ENCODE measurements around the gene MAP4K4. TPM values are rescaled to one million over a fixed set of nuclear protein-coding genes. Genes with fewer than 3 reads are reported as not detected.
A peak's percentile ranks its signal among the peaks of the same experiment; 100 is the strongest.

The MAP4K4 gene
- total RNA-seq, 1 donor from 2014 or later: 76.9 TPM

DNA sequence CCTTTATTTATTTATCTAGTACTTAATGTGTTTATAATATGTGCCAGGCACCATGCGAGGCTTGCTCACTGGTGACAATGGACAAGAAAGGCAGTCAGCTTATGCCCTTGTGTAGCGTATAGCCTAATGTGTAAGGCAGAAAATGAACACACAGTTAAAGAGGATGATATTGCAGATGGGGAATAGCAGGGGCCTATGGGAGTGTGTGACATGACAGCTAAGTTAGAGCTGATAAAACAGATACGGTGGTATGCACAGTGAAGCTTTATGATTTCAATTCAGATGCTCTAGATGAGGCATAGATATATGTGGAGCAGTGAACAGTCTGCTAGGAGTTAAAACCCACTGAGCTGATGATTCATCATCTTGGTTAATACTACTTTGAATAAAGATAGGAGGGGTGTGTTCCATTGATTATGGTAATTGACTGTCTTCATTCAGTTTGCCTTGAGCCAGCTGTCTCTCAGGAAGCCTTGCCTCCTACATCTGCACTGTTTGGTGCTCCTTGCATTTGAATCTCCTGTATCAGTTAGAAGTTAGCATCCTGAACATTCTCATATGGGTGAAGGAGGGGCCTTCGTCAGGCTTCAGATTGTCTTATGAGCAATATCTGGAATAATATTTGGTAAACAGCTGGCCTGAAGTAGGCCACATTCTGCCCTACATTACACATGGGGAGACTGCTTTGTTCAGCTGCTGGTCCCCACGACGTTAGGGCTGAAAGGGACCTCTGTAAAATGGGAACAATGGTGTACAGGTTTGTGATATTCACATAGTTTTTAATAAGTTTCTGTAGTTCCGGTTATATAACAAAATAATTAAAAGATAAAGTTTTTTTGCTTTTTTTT is 13.2 kb downstream of the MAP4K4 start:
- intact Hi-C loops (cut with DNase I): no loop called here
- DNase-seq: no peak
- ATAC-seq (ENCODE audit: poor library complexity): peak; percentile 25

DNA sequence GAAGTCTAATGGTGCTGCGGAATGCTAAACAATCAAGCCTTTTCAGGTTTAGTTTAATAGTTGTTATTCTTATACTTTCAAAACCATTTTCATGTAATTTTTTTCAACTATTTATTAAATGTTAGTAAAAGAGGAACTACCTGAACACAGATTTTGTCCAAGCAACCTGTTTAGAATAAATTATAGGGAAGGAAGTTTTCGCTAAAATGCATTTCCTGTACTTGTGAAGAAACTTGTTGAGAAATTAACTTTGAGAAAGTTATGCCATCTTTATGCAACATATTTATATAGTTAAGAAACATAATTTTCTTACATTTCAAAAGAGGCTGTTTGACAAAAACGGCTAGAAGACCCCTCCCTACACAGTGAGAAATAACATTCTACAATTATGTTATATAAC is 16.6 kb downstream of the MAP4K4 start:
- intact Hi-C loops (cut with DNase I): no loop called here
- ATAC-seq (ENCODE audit: poor library complexity) (no peak), DNase-seq (no peak)

DNA sequence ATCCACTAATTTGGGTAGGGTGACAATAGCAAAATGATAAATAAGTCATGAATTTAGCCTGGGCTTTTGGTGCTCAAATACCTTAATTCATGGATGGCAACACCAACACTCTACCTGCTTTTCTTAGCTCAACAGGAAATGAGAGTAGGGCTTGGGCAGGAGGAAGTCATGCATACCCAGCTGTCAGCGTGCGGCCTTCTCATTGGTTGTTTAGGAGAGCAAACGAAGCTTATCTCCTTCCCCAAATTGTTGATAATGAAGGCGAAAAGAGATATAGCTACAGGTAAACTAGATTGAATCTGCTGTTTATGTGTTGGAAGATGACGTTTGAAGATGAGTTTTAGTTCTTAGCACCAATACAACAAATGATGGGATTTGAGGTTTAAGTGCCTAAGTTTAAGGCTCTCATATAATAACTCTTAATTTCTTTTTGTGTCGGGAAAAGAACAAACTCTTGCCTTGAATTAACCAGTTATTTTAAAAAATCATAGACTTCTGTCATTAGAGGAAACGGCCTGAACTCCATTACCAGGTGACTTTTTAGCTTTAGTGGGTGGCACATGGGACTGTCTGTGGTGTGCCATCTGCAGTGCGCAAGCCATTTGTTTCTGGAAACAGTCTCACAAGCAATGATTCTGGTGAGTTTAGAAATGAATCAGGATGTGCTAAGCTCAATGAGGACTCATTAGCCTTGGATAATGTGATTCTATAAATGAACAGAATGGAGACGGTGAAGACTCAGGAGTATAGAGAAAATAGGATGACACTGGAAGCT is 19.8 kb downstream of the MAP4K4 start:
- DNase-seq: no peak
- ATAC-seq (ENCODE audit: poor library complexity): no peak
- intact Hi-C loops (cut with DNase I): no loop called here

DNA sequence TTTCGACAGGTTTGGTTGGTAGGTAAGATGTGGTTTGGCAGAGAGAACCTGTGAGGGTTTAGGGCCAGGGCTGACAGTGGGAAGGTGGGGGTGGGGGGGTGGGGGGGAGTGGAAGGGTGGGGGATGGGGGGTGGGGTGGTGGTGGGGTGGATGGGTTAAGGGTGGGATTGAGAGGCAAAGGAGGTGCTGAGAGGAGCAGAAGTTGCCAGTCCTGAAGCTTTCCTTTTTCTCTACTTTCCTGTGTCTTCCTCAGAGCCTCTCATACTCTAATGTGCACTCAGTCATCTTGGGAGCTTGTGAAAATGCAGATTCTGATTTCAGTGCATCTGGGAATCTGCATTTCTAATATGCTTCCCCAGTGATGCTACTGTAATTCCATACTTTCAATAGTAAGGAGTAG is 21.0 kb downstream of the MAP4K4 start:
- intact Hi-C loops (cut with DNase I): no loop called here
- ATAC-seq (ENCODE audit: poor library complexity) (no peak), DNase-seq (no peak)

DNA sequence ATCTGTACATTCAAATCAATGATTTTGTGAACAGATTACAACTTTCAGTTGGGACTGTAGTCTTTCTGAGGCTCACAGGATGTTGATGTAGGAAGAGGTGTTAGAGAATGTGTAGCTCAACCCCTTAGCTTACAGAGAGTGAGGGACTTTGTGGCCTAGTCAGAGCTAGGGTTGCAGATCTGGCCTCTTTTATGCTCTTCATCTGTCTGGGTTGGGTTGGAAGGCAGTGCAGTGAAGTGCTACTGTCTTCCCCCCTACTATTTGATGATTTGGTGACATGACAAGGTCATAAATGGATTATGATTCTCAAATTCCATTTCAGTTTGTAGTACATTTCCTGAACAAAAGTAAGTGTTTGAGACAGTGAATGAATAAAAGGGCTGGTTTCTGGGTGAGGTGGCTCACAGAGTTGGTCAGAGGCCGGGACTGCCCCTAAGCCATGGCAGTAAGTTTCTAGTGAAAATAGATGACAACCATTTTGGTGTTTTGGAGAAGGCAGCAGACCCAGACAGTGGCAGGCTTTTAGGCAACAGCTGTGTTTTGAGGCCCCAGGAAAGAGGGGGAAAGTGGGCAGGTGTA is 21.6 kb downstream of the MAP4K4 start:
- intact Hi-C loops (cut with DNase I): no loop called here
- no peak for DNase-seq
- ATAC-seq (ENCODE audit: poor library complexity): no peak

GRCh38 chr2:101720732-101721131 is 23.2 kb downstream of the MAP4K4 start:
- ATAC-seq (ENCODE audit: poor library complexity): no peak
- no peak for DNase-seq
- intact Hi-C loops (cut with DNase I): no loop called here

DNA sequence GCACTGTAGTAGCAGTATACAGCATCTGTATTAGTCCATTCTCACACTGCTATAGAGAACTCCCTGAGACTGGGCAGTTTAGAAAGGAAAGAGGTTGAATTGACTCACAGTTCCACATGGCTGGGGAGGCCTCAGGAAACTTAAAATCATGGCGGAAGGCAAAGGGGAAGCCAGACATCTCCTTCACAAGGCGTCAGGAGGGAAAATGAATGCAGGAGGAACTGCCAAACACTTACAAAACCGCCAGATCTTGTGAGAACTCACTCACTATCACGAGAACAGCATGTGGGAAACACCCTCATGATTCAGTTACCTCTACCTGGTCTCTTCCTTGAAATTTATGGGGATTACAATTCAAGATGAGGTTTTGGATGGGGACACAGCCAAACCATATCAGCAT is 25.4 kb downstream of the MAP4K4 start:
- intact Hi-C loops (cut with DNase I): no loop called here
- ATAC-seq (ENCODE audit: poor library complexity) (no peak), DNase-seq (no peak)

- DNase-seq: no peak
- intact Hi-C loops (cut with DNase I): no loop called here
- ATAC-seq (ENCODE audit: poor library complexity): no peak
Observed at GRCh38 chr2:101723371-101724124, 26.0 kb downstream of the MAP4K4 start.

- DNase-seq (no peak), ATAC-seq (ENCODE audit: poor library complexity) (no peak)
- intact Hi-C loops (cut with DNase I): no loop called here
Observed at GRCh38 chr2:101724125-101724474, 26.6 kb downstream of the MAP4K4 start.

DNA sequence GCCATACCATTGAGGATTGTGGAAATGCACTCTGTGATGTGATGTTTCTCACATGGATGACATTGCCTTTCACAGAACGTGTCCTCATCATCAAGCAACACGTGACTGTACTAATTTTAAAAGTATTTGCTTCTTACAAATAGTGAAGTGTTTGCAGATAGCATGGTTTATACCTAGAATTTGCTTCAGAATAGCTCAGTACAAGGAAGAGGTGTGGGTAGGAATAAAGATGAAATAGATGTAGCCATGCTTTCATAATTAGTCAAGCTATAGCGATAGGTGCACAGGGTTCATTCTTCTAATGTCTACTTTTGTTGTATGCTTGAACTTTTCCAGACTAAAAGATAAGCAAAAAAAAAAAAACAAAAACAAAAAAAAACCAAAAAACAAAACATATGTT is 27.5 kb downstream of the MAP4K4 start:
- no peak for DNase-seq
- no peak for ATAC-seq (ENCODE audit: poor library complexity)
- intact Hi-C loops (cut with DNase I): no loop called here

DNA sequence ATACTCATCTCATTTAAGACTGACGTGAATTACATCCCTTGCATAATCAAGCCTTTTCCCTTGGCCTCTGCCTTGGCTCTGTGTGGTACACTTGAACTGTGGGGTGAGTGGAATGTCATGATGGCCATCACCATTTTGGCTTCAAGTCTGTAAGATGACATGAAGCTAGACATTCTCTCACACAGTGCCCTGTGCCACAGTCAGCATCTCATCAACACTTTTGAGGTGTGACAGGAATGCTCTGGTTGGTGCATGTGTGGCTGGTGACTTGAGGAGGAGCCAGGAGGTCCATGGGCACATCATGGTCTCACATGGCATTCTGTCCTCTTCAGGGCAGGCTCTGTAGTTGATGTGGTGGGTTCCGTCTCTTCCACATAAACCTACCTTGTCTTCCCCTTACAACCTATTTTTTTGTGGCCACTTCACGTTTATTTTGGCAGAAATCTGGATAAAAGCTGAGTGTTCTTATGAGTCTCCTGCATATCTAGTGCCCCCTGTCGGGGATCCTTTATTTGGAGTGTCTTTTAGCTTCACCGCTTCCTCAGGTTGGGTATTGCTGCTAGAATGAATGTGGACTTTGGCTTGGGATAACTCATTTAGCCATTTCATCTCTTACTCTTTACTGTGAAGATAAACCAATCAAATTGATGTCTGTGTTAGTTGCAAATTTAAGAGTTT is 28.1 kb downstream of the MAP4K4 start:
- intact Hi-C loops (cut with DNase I): no loop called here
- no peak for DNase-seq
- peak; percentile 79 for ATAC-seq (ENCODE audit: poor library complexity)

GRCh38 chr2:101728865-101729264 is 31.4 kb downstream of the MAP4K4 start:
- DNase-seq (no peak), ATAC-seq (ENCODE audit: poor library complexity) (no peak)
- intact Hi-C loops (cut with DNase I): no loop called here

DNA sequence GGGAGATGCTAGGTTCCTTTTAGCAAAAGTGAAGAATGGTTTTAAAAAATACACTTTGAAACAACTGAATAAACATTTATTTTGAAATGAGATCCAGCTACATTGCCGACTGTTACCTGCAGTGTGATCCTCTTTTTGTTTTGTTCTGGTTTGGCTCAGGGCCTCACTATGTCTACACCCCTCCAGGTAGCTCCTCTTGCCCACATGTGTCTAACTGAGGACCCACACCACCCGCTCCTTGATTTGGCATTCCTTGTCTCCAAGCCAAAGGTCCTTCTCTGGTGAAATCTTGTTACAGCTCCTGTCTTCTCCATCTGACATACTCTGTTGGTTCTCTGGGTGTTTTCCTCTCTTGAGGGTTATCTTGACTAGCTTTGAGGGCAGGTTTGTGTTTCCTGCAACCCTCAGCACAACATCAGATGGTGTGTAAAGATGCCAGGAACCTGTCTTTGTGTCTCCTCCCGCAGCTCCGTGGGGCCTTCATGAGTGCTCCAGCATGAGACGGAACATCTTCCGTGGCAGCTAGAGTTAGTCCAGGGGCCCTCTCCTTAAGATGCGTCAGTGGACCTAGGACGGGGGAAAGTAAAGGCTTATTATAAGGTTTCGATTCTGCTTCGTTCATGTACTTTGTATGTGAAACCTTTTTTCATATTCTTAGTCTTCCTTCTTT is 32.1 kb downstream of the MAP4K4 start:
- no peak for ATAC-seq (ENCODE audit: poor library complexity)
- DNase-seq: no peak
- intact Hi-C loops (cut with DNase I): no loop called here

DNA sequence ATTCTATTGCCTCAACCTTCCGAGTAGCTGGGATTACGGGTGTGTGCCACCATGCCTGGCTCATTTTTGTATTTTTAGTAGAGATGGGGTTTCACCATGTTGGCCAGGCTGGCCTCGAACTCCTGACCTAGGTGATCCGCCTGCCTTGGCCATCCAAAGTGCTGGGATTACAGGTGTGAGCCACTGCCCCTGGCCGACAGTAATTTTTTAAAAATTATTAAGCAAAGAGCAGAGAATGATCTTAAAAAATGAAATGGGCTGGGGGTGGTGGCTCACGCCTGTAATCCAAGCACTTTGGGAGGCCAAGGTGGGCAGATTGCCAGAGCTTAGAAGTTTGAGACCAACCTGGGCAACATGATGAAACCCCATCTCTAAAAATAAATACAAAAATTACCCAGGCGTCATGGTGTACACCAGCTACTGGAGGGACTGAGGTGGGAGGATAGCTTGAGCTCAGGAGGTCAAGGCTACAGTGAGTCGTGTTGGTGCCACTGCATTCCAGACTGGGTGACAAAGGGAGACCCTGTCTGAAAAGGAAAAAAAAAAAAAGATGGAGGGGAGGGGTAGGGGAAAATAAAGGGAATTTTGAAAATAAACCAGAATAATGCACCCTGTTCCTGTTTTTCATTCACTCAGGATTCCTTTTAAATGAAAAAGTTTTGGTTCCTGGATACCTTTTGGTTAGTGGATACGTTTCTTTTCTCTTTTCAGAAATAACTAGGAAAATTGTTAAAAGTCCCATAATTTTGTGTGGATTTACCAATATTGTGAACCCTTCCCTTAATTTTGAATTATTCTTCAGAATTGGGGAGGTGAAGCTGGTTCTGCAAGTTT is 33.9 kb downstream of the MAP4K4 start:
- ATAC-seq (ENCODE audit: poor library complexity) (no peak), DNase-seq (no peak)
- intact Hi-C loops (cut with DNase I): no loop called here

DNA sequence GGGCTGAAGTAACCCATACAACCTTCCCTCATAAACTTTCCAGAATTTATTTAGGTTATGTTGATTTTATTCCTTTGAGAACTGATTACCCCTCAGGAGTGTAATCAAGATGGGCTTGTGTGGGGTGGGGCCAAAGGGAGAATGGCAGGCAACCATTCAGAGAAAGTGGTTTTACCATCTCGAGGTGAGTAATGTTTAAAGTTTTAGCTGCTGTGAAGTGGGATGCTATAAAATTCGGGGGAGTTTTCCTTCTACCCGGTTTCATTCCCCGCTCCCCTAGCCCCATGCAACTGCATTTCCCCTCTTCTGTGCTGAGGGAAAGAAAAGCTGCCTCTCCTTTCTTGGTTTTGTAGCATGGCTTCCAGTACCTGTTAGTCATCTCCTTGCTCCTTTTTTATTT is 34.7 kb downstream of the MAP4K4 start:
- DNase-seq: no peak
- no peak for ATAC-seq (ENCODE audit: poor library complexity)
- intact Hi-C loops (cut with DNase I): no loop called here

- DNase-seq (no peak), ATAC-seq (ENCODE audit: poor library complexity) (no peak)
- intact Hi-C loops (cut with DNase I): no loop called here
Observed at GRCh38 chr2:101732773-101733256, 35.3 kb downstream of the MAP4K4 start.

DNA sequence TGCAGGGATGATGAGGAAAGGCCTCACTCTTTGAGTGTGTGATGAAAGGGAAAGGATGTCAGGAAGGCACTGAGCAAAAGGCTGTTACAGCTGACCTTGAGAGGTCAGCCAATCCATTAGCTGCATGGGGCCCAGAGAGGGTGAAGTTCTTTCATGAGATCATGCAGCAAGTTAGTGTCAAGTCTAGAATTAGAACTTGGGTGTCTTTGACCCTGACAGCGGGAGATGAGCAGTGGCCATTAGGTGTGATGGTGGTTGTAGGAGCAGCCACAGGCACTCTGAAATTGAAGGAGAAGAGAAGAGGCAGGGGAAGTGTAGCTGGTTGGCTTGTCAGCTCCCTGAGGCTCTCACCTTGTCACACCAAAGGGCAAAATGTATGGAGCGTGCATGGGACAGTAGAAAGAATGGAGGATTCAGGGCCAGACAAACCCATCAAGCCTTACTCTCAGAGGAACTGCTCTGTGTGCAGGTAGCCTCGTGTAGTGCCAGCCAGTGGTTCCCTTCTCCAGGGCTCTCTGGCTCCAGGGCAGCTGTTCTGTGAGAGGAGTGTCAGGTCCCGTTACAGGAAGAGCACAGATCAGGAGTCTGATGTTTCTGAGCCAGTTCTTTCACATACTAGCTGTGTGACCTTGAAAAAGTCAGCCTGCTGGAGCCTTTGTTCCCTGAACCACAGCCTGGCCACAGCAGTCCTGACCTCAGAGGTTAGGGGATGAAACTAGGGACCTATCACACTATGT is 35.9 kb downstream of the MAP4K4 start:
- DNase-seq (no peak), ATAC-seq (ENCODE audit: poor library complexity) (peak; percentile 70)
- intact Hi-C loops (cut with DNase I): no loop called here
